Activated CD4-positive, alpha-beta T cell treated with anti-CD3 and anti-CD28 coated beads, Interleukin-2, amount 10 ng/mL, durations not matched to agents 7 days and 5 days (primary cell): ENCODE measurements around the gene LANCL2. TPM values are rescaled to one million over a fixed set of nuclear protein-coding genes. Genes with fewer than 3 reads are reported as not detected.
"Not testable (repeated sequence)": the region's sequence is repeated elsewhere in the genome, so short reads cannot be mapped to it uniquely, and the experiment has no call there.

Experiments used
- CTCF ChIA-PET: fragments of 350-600 bp; sonication (Branson Sonifier 250); formaldehyde crosslinking; loops from one replicate; lab custom pipeline; 2021; ENCODE audit warnings: antibody characterized with exemption; lab: Charles Lee
- POLR2A ChIA-PET: fragments of 350-600 bp; sonication (Branson Sonifier 250); formaldehyde crosslinking; loops from one replicate; lab custom pipeline; 2021; ENCODE audit warnings: antibody characterized with exemption; lab: Charles Lee
- DNase-seq: peaks from one replicate; pipeline ENCODE4 v3.0.0-alpha.2; 2020
- H3K27ac Mint-ChIP-seq: one replicate; pipeline ENCODE4 v1.8.0; 2021; ENCODE audit warnings: mild to moderate bottlenecking, moderate library complexity, mixed read lengths
- H3K27me3 Mint-ChIP-seq: one replicate; pipeline ENCODE4 v1.8.0; 2021; ENCODE audit warnings: mixed read lengths
- H3K36me3 Mint-ChIP-seq: one replicate; pipeline ENCODE4 v1.8.0; 2021; ENCODE audit warnings: low read depth, mixed read lengths
- H3K4me1 Mint-ChIP-seq: one replicate; pipeline ENCODE4 v1.8.0; 2021; ENCODE audit warnings: mixed read lengths
- H3K4me3 Mint-ChIP-seq: one replicate; pipeline ENCODE4 v1.8.0; 2021; ENCODE audit warnings: mild to moderate bottlenecking, moderate library complexity, mixed read lengths
- H3K9me3 Mint-ChIP-seq: one replicate; pipeline ENCODE4 v1.8.0; 2021; ENCODE audit warnings: mixed read lengths
- total RNA-seq, 2 experiments: library from RNA; stranded (reverse); gene quantifications; one replicate each; pipeline ENCODE4 v1.2.3, GENCODE V29; 2021

LANCL2 gene
- total RNA-seq, 2 experiments from 2014 or later = 10.3 to 12.3 TPM

DNA sequence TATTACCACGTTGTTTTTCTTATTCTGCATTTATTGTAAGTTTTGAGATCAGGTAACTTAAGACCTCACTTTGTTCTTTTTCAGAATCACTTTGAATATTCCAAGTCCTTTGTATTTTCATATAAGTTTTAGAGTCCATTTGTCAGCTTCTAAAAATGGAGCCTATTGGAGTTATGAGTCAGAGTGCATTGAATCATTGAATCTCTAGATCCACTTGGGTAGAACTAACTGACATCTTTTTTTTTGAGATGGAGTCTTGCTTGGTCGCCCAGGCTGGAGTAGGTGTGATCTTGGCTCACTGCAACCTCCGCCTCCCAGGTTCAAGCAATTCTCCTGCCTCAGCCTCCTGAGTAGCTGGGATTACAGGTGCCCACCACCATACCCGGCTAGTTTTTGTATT lies 52.3 kb downstream of the LANCL2 start:
- not testable (repeated sequence) for H3K27me3 Mint-ChIP-seq, H3K27ac Mint-ChIP-seq
- CTCF ChIA-PET = interaction anchor here (0.6 to 0.8 kb wide), 2 partner anchors 21 to 40 kb away, joined by 3 read pairs; no protein-coding TSS in a partner anchor

DNA sequence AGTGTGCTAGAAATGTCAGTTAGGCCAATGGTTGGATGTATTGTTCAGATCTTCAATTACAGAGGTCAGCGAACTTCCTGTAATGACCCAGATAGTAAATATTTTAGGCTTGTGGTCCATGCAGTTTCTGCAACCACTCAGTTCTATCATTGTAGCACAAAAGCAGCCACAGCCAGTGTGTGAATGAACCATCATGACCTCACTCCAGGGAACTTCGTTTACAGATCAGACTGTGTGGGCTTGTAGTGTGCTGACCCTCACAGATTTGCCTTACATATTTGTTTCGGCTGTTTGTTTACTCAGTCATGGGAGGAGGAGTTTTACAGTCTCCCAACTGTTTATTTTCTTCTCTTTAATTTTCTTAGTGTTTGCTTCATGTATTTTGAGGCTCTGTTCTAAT lies 55.4 kb downstream of the LANCL2 start:
- Mint-ChIP-seq H3K27me3 (no peaks in the 10 kb centered on the region), H3K4me1 (peaks cover 1% of the 10 kb centered on the region), H3K27ac (no peak overlapping the region), H3K36me3 (peaks cover under 1% of the 10 kb centered on the region), H3K4me3 (no peak overlapping the region), H3K9me3 (no peaks in the 10 kb centered on the region)
- ChIA-PET CTCF (no interaction called here), POLR2A (no interaction called here)
- no peak for DNase-seq

More for the DNA sequence above, 52.3 kb downstream of the LANCL2 start:
- H3K4me3 Mint-ChIP-seq, H3K36me3 Mint-ChIP-seq, H3K4me1 Mint-ChIP-seq, DNase-seq, POLR2A ChIA-PET, H3K9me3 Mint-ChIP-seq: not testable (repeated sequence)

GRCh38 chr7:55423277-55423711 lies 58.2 kb downstream of the LANCL2 start:
- ChIA-PET POLR2A (no interaction called here), CTCF (interaction anchor here (0.6 to 3.1 kb wide), 3 partner anchors 8 to 617 kb away, joined by 4 to 14 read pairs (median 5); no protein-coding TSS in a partner anchor)
- no peak for DNase-seq
- Mint-ChIP-seq H3K27ac (no peak overlapping the region), H3K27me3 (no peaks in the 10 kb centered on the region), H3K4me3 (no peak overlapping the region), H3K4me1 (peaks cover 3% of the 10 kb centered on the region), H3K36me3 (peaks cover 3% of the 10 kb centered on the region), H3K9me3 (no peaks in the 10 kb centered on the region)

GRCh38 chr7:55423891-55424290 lies 58.8 kb downstream of the LANCL2 start:
- CTCF ChIA-PET = interaction anchor here (0.6 to 3.1 kb wide), 4 partner anchors 9 to 616 kb away, joined by 3 to 14 read pairs (median 4); no protein-coding TSS in a partner anchor
- peaks cover 3% of the 10 kb centered on the region for H3K4me1 Mint-ChIP-seq
- H3K4me3 Mint-ChIP-seq = no peak overlapping the region
- H3K27ac Mint-ChIP-seq = no peak overlapping the region
- no peaks in the 10 kb centered on the region for H3K9me3 Mint-ChIP-seq
- POLR2A ChIA-PET = no interaction called here
- peaks cover 3% of the 10 kb centered on the region for H3K36me3 Mint-ChIP-seq
- H3K27me3 Mint-ChIP-seq = no peaks in the 10 kb centered on the region
- DNase-seq = no peak

DNA sequence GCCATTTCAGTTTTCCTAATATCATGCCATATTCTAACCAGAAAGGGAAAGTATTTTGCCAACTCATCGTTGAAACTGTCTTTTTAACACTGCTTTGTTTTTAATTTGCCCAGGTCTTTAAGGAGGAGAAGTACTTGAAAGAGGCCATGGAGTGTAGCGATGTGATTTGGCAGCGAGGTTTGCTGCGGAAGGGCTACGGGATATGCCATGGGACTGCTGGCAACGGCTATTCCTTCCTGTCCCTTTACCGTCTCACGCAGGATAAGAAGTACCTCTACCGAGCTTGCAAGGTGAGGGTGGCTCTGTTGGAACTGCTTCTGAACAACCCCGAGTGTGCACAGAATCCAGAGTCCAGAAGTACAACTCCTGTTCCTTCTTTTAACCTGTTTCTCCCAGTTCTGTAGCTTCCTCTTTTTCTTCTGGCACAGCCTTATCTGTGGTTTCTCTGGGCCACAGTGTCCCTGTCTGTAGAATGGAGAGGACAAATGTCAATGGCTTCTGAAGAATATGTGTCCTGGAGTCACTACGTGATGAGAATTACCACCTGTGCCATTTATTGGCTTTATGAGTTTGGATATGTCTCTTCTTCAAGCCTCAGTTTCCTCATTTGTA lies 60.1 kb downstream of the LANCL2 start:
- Mint-ChIP-seq H3K4me3 (no peak overlapping the region), H3K27ac (no peak overlapping the region), H3K9me3 (no peaks in the 10 kb centered on the region), H3K4me1 (peaks cover 3% of the 10 kb centered on the region), H3K36me3 (peaks cover 3% of the 10 kb centered on the region), H3K27me3 (no peaks in the 10 kb centered on the region)
- CTCF ChIA-PET = interaction anchor here (3.1 kb wide), 1 partner anchor 10 kb away, joined by 14 read pairs; no protein-coding TSS in a partner anchor
- POLR2A ChIA-PET = no interaction called here
- DNase-seq = no peak

GRCh38 chr7:55426676-55427075 lies 61.5 kb downstream of the LANCL2 start:
- H3K4me3 Mint-ChIP-seq = no peak overlapping the region
- H3K9me3 Mint-ChIP-seq = no peaks in the 10 kb centered on the region
- CTCF ChIA-PET = interaction anchor here (1.3 kb wide), 1 partner anchor 89 kb away, joined by 3 read pairs; no protein-coding TSS in a partner anchor
- POLR2A ChIA-PET = no interaction called here
- no peak overlapping the region for H3K27ac Mint-ChIP-seq
- DNase-seq = no peak
- peaks cover 3% of the 10 kb centered on the region for H3K4me1 Mint-ChIP-seq
- peaks cover 3% of the 10 kb centered on the region for H3K36me3 Mint-ChIP-seq
- H3K27me3 Mint-ChIP-seq = no peaks in the 10 kb centered on the region

DNA sequence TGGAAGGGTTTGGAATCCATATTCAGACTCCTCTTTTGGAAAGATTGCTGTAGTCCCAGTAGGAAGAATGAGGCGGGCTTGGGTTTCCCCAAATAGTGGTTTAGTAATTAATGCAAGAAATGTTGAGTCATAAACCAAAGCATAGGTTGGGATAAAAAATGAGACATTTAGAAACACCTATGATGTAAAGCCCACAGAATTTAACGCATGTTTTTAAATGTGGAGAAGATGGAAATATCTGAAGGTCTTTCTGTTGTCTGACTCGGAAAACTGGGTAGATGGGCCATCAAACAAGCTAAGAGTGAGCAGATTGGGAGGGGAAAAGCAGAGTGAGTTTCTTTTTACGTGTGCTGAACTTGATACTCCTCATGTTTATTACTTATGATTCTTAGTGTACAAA lies 62.2 kb downstream of the LANCL2 start:
- Mint-ChIP-seq H3K4me3 (no peak overlapping the region), H3K36me3 (peaks cover 3% of the 10 kb centered on the region), H3K27me3 (no peaks in the 10 kb centered on the region), H3K27ac (no peak overlapping the region), H3K9me3 (no peaks in the 10 kb centered on the region), H3K4me1 (peaks cover 3% of the 10 kb centered on the region)
- no peak for DNase-seq
- CTCF ChIA-PET = interaction anchor here (1.3 kb wide), 1 partner anchor 88 kb away, joined by 3 read pairs; no protein-coding TSS in a partner anchor
- POLR2A ChIA-PET = no interaction called here

GRCh38 chr7:55427800-55428199 lies 62.7 kb downstream of the LANCL2 start:
- Mint-ChIP-seq H3K27me3 (no peaks in the 10 kb centered on the region), H3K4me1 (peaks cover 6% of the 10 kb centered on the region), H3K9me3 (no peaks in the 10 kb centered on the region), H3K36me3 (peaks cover 3% of the 10 kb centered on the region), H3K4me3 (no peak overlapping the region), H3K27ac (no peak overlapping the region)
- CTCF ChIA-PET = interaction anchor here (1.0 to 1.3 kb wide), 2 partner anchors 88 to 147 kb away, joined by 3 read pairs; no protein-coding TSS in a partner anchor
- POLR2A ChIA-PET = no interaction called here
- DNase-seq = no peak

DNA sequence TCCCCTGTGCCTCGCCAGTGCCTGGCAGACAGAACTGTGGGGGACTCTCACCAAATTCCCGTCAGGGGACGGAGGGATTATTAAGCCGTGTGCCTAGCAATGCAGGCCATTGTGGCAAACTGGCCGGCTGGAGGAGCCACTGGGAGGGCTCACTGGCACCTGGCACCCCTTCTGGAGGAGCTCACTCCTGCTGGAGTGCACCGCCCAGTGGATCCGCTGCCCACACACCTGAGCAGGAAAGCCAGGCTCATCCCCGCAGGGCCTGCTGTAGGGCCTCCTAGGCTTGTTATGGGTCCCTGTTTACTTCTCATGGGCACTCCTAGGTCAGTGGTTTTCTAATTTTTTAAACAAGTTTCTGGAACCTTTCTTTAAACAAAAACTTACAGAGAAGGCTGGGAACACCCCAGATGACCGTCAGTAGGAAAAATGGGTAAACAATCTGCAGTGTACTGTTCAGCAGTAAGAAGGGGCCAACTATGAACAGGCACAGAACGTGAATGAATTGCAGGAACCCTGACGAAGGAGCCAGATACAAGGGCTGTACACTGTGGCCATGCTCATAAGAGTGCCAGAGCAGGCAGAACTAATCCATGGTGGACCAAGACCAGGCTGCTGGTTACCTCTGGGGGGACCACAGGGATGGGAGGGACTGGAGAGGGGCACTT lies 64.8 kb downstream of the LANCL2 start:
- no peak for DNase-seq
- peaks cover 3% of the 10 kb centered on the region for H3K36me3 Mint-ChIP-seq
- no peak overlapping the region for H3K4me3 Mint-ChIP-seq
- H3K27me3 Mint-ChIP-seq = no peaks in the 10 kb centered on the region
- CTCF ChIA-PET = no interaction called here
- POLR2A ChIA-PET = no interaction called here
- peaks cover 17% of the 10 kb centered on the region for H3K4me1 Mint-ChIP-seq
- H3K27ac Mint-ChIP-seq = no peak overlapping the region
- no peaks in the 10 kb centered on the region for H3K9me3 Mint-ChIP-seq

GRCh38 chr7:55431898-55432297 lies 66.8 kb downstream of the LANCL2 start:
- H3K4me3 Mint-ChIP-seq = no peak overlapping the region
- no peaks in the 10 kb centered on the region for H3K36me3 Mint-ChIP-seq
- no peak for DNase-seq
- H3K27me3 Mint-ChIP-seq = no peaks in the 10 kb centered on the region
- H3K4me1 Mint-ChIP-seq = peaks cover 25% of the 10 kb centered on the region
- ChIA-PET POLR2A (interaction anchor here (0.6 kb wide), 1 partner anchor 419 kb away, joined by 3 read pairs; no protein-coding TSS in a partner anchor), CTCF (interaction anchor here (0.7 to 1.3 kb wide), 3 partner anchors 8 to 103 kb away, joined by 3 to 5 read pairs (median 3); no protein-coding TSS in a partner anchor)
- no peaks in the 10 kb centered on the region for H3K9me3 Mint-ChIP-seq
- no peak overlapping the region for H3K27ac Mint-ChIP-seq

- CTCF ChIA-PET = interaction anchor here (0.6 to 1.3 kb wide), 5 partner anchors 9 to 194 kb away, joined by 3 to 5 read pairs (median 3); no protein-coding TSS in a partner anchor
Measured at GRCh38 chr7:55432506-55432905, 67.4 kb downstream of the LANCL2 start.

DNA sequence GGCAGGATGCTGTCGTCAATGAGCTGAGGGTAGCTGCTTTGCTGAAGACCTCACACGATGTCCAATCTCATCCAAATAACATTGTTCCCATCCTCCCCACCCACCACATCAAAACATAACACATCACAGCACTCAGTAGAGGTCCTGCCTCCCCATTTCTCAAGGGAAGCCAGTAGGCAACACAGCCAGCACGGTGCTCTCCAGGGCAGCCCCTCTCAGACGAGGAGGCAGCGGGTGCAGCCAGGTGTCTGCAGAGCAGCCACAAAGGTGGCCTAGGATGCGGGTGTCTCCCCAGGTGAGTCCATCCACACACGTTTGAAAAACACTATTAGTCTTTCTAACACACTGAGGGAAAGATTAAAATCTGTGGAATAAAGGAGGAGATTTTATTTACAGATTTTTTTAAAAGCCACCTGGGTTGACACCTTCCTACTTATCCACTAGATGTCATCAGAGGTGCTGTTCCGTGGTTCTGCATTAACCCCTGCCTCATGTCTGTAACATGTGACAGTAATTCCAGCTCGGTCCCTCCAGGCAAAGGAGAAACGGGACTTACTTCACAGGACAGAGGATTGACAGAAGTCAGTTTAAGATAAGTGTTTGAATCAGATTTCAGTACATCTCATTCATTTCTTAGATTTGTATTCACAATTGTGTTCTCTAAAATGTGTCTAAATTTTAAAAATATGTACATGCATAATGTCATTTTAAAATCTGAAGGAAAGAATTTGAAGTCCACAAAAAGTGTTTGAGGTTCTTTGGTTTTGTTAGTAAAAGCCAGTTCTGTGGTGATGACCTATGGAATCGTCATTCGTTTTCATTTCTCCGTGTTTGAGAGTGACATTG lies 68.0 kb downstream of the LANCL2 start:
- CTCF ChIA-PET = interaction anchor here (0.6 to 1.3 kb wide), 6 partner anchors 9 to 194 kb away, joined by 3 to 6 read pairs (median 3); no protein-coding TSS in a partner anchor
- H3K4me3 Mint-ChIP-seq = no peak overlapping the region
- peaks cover 27% of the 10 kb centered on the region for H3K4me1 Mint-ChIP-seq
- H3K27me3 Mint-ChIP-seq = no peaks in the 10 kb centered on the region
- DNase-seq = peak; percentile 42
- peaks cover 4% of the 10 kb centered on the region for H3K36me3 Mint-ChIP-seq
- POLR2A ChIA-PET = no interaction called here
- no peaks in the 10 kb centered on the region for H3K9me3 Mint-ChIP-seq
- H3K27ac Mint-ChIP-seq = peak overlapping the region; percentile 76

More at GRCh38 chr7:55432506-55432905, 67.4 kb downstream of the LANCL2 start:
- H3K27me3 Mint-ChIP-seq = no peaks in the 10 kb centered on the region
- peaks cover 2% of the 10 kb centered on the region for H3K36me3 Mint-ChIP-seq
- DNase-seq = no peak
- H3K4me1 Mint-ChIP-seq = peaks cover 25% of the 10 kb centered on the region
- H3K9me3 Mint-ChIP-seq = no peaks in the 10 kb centered on the region
- POLR2A ChIA-PET = no interaction called here
- H3K27ac Mint-ChIP-seq = peak overlapping the region; percentile 76
- H3K4me3 Mint-ChIP-seq = no peak overlapping the region
